ENCODE measurements around the gene RPP25. TPM values are rescaled to one million over a fixed set of nuclear protein-coding genes. Genes with fewer than 3 reads are reported as not detected.
"Not testable (repeated sequence)": the region's sequence is repeated elsewhere in the genome, so short reads cannot be mapped to it uniquely, and the experiment has no call there.

RPP25 gene
- total RNA-seq, 2 donors from 2014 or later = 11.7 to 11.8 TPM

DNA sequence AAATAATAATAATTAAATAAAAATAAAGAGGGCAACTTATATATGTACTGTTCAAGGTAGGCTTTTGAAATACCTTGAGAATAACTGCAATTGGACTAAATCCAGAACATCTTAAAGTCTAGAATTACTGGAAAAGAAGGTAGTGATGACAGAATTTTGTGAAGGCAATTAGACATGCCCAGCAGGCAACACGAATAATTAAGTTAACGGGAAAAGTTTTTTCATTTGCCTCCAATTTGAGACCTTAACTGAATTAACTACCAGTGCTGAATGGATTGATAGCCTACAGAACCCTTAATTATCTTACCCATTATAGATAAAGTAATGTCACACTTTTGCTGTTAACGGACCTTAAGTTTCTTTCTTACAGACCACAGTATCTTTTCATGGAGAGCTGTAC, 32.0 kb downstream of the RPP25 start:
- Histone ChIP-seq H3K36me3 (peaks cover 31% of the 10 kb centered on the region), H3K27me3 (replicated peaks; ENCODE audit: insufficient read depth) (no peaks in the 10 kb centered on the region), H3K9me3 (no peaks in the 10 kb centered on the region), H3K4me1 (ENCODE audit: control insufficient read depth in 1 of 2, low read depth in 2 of 2) (no peaks in the 10 kb centered on the region), H3K4me3 (no peak overlapping the region), H3K27ac (no peak overlapping the region)
- no peak for ATAC-seq (ENCODE audit: insufficient number of reproducible peaks, low FRiP score, low read depth)
- no peak for DNase-seq (ENCODE audit: low spot score)
- TF ChIP-seq, protein P1, sequence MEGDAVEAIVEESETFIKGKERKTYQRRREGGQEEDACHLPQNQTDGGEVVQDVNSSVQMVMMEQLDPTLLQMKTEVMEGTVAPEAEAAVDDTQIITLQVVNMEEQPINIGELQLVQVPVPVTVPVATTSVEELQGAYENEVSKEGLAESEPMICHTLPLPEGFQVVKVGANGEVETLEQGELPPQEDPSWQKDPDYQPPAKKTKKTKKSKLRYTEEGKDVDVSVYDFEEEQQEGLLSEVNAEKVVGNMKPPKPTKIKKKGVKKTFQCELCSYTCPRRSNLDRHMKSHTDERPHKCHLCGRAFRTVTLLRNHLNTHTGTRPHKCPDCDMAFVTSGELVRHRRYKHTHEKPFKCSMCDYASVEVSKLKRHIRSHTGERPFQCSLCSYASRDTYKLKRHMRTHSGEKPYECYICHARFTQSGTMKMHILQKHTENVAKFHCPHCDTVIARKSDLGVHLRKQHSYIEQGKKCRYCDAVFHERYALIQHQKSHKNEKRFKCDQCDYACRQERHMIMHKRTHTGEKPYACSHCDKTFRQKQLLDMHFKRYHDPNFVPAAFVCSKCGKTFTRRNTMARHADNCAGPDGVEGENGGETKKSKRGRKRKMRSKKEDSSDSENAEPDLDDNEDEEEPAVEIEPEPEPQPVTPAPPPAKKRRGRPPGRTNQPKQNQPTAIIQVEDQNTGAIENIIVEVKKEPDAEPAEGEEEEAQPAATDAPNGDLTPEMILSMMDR (IDR thresholded peaks at IDR 0.05) = no peak

DNA sequence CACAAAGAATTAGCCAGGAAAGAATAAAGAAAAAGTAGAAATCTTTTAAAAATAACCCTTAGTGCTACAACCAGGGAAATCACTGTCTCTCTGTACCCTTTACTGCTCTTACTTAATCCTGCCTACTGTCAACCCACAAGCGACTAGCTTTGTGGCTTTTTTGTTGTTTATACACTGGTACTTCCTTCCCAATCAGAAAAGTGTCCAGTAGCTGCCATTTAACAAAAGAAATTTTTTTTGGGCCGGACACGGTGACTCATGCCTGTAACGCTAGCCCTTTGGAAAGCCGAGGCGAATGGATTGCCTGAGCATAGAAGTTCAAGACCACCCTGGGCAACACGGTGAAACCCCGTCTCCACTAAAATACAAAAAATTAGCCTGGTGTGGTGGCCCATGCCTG, 36.1 kb downstream of the RPP25 start:
- ATAC-seq (ENCODE audit: insufficient number of reproducible peaks, low FRiP score, low read depth) = no peak

DNA sequence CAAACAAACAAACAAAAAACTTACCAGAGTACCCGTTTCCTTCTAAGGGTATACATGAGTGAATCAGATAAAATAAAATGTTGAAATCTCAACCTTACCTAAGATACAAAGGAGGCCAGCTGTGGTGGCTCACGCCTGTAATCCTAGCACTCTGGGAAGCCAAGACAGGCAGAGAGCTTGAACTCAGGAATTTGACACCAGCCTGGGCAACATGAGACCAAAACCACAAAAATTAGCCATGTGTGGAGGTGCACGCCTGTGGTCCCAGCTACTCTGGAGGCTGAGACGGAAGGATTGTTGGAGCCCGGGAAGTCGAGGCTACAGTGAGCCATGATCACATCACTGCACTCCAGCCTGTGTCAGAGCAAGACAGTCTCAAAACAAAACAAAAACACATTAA, 38.9 kb downstream of the RPP25 start:
- Histone ChIP-seq H3K27ac (no peak overlapping the region), H3K4me3 (no peak overlapping the region), H3K4me1 (ENCODE audit: control insufficient read depth in 1 of 2, low read depth in 2 of 2) (no peaks in the 10 kb centered on the region), H3K36me3 (peaks cover 26% of the 10 kb centered on the region), H3K9me3 (no peaks in the 10 kb centered on the region), H3K27me3 (replicated peaks; ENCODE audit: insufficient read depth) (no peaks in the 10 kb centered on the region)
- TF ChIP-seq, protein P1 (IDR thresholded peaks at IDR 0.05) = no peak
- ATAC-seq (ENCODE audit: insufficient number of reproducible peaks, low FRiP score, low read depth) (no peak), DNase-seq (ENCODE audit: low spot score) (no peak)

More for the DNA sequence above, 36.1 kb downstream of the RPP25 start:
- no peak overlapping the region for H3K4me3 ChIP-seq
- peaks cover 37% of the 10 kb centered on the region for H3K36me3 ChIP-seq
- no peaks in the 10 kb centered on the region for H3K4me1 ChIP-seq (ENCODE audit: control insufficient read depth in 1 of 2, low read depth in 2 of 2)
- H3K9me3 ChIP-seq = no peaks in the 10 kb centered on the region
- no peak for DNase-seq (ENCODE audit: low spot score)
- H3K27ac ChIP-seq = no peak overlapping the region
- H3K27me3 ChIP-seq (replicated peaks; ENCODE audit: insufficient read depth) = no peaks in the 10 kb centered on the region
- TF ChIP-seq, protein P1 (IDR thresholded peaks at IDR 0.05) = no peak

DNA sequence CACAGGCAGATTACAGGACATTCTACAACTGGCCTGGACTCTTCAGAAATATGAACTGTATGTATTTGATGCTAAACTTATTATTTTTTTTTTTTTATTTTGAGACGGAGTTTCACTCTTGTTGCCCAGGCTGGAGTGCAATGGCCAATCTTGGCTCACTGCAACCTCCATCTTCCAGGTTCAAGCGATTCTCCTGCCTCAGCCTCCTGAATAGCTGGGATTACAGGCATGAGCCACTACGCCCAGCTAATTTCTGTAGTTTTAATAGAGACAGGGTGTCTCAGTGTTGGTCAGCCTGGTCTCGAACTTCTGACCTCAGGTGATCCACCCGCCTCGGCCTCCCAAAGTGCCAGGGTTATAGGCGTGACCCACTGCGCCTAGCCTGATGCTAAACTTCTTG, 42.8 kb downstream of the RPP25 start:
- not testable (repeated sequence) for H3K9me3 ChIP-seq; H3K4me1 ChIP-seq (ENCODE audit: control insufficient read depth in 1 of 2, low read depth in 2 of 2); H3K27me3 ChIP-seq (replicated peaks; ENCODE audit: insufficient read depth); DNase-seq (ENCODE audit: low spot score); ATAC-seq (ENCODE audit: insufficient number of reproducible peaks, low FRiP score, low read depth); H3K4me3 ChIP-seq; H3K27ac ChIP-seq; H3K36me3 ChIP-seq

DNA sequence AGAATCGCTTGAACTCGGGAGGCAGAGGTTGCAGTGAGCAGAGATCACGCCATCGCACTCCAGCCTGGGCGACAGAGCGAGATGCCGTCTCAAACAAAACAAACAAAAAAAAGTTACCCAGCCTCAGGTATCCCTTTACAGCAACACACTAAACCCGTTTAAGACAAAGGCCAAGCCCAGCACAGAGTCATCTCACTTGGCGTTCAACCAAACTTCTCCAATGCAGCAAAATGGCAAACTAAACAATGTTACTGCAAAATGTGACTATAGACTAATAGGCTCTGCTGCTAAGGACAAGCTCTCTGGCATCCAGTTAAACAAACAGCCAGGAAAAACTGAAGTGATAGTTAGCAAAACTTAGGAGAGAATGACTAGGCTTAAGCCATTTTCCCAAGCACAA, 43.5 kb downstream of the RPP25 start:
- peaks cover 4% of the 10 kb centered on the region for H3K36me3 ChIP-seq
- H3K27ac ChIP-seq = no peak overlapping the region
- no peaks in the 10 kb centered on the region for H3K27me3 ChIP-seq (replicated peaks; ENCODE audit: insufficient read depth)
- H3K9me3 ChIP-seq = no peaks in the 10 kb centered on the region
- ATAC-seq (ENCODE audit: insufficient number of reproducible peaks, low FRiP score, low read depth) = no peak
- DNase-seq (ENCODE audit: low spot score) = no peak
- no peak overlapping the region for H3K4me3 ChIP-seq
- TF ChIP-seq, protein P1 (IDR thresholded peaks at IDR 0.05) = no peak
- H3K4me1 ChIP-seq (ENCODE audit: control insufficient read depth in 1 of 2, low read depth in 2 of 2) = no peaks in the 10 kb centered on the region

DNA sequence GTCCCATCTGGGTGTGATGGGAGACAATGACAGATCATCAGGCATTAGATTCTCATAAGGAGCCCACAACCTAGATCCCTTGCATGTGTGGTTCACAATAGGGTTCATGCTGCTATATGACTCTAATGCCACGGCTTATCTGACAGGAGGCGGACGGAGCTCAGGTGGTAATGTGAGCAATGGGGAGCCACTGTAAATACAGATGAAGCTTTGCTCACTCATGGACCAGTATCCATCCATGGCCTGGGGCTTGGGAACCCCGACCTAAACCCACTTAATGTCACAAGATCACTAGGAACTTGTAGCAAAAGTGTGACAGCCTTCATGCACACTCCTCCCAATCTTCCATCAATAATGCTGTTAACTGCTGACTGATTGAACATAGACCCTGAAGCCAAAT, 47.9 kb downstream of the RPP25 start:
- H3K4me1 ChIP-seq (ENCODE audit: control insufficient read depth in 1 of 2, low read depth in 2 of 2) = peaks cover 16 to 29% of the 10 kb centered on the region in 2 donors
- no peak overlapping the region for H3K27ac ChIP-seq
- peaks cover 12% of the 10 kb centered on the region for H3K36me3 ChIP-seq
- no peak overlapping the region for H3K4me3 ChIP-seq
- H3K27me3 ChIP-seq (replicated peaks; ENCODE audit: insufficient read depth) = no peaks in the 10 kb centered on the region
- no peak for DNase-seq (ENCODE audit: low spot score)
- TF ChIP-seq, protein P1 (IDR thresholded peaks at IDR 0.05) = no peak
- no peak for ATAC-seq (ENCODE audit: insufficient number of reproducible peaks, low FRiP score, low read depth)
- H3K9me3 ChIP-seq = no peaks in the 10 kb centered on the region

Measured in thoracic aorta (tissue), 2 donors.